Liver (tissue), 9 donors: ENCODE data around the gene FOXN3. TPM values are rescaled to one million over a fixed set of nuclear protein-coding genes. Genes with fewer than 3 reads are reported as not detected.

Source experiments
- DNase-seq: peaks from one replicate; pipeline ENCODE4 v3.0.0-alpha.2; 2017; ENCODE audit warnings: low spot score
- H3K27ac ChIP-seq, 2 donors: one replicate each; pipeline ENCODE4 v1.7.0; 2013; ENCODE audit warnings: inconsistent platforms in 2 of 2, low read length in 2 of 2, control low read depth in 1 of 2, low read depth in 1 of 2, mild to moderate bottlenecking in 1 of 2
- H3K27me3 ChIP-seq, 4 donors: one replicate each; pipeline versions ENCODE4 v1.6.1 to v1.7.0; 2013; ENCODE audit warnings: low read length in 3 of 4, inconsistent platforms in 1 of 4, mild to moderate bottlenecking in 1 of 4, moderate library complexity in 1 of 4; ENCODE audit not compliant: control insufficient read depth in 4 of 4, insufficient read depth in 4 of 4
- H3K36me3 ChIP-seq, 4 donors: one replicate each; pipeline versions ENCODE4 v1.6.1 to v1.7.0; 2013; ENCODE audit warnings: low read length in 3 of 4, mild to moderate bottlenecking in 3 of 4, low read depth in 1 of 4, moderate library complexity in 1 of 4; ENCODE audit not compliant: control insufficient read depth in 4 of 4, insufficient read depth in 3 of 4
- H3K4me1 ChIP-seq, 4 donors: one replicate each; pipeline versions ENCODE4 v1.6.1 to v1.7.0; 2013; ENCODE audit warnings: low read length in 3 of 4, mild to moderate bottlenecking in 3 of 4, moderate library complexity in 1 of 4; ENCODE audit not compliant: control insufficient read depth in 4 of 4, insufficient read depth in 4 of 4
- H3K4me3 ChIP-seq, 3 donors: one replicate each; pipeline versions ENCODE4 v1.6.1 to v1.7.0; 2013; ENCODE audit warnings: low read length in 3 of 3, control low read depth in 1 of 3, low read depth in 1 of 3, mild to moderate bottlenecking in 1 of 3
- H3K9ac ChIP-seq, 2 donors: one replicate each; pipeline ENCODE4 v1.7.0; 2013; ENCODE audit warnings: low read length in 2 of 2, mild to moderate bottlenecking in 2 of 2, moderate library complexity in 2 of 2, control low read depth in 1 of 2, low read depth in 1 of 2
- H3K9me3 ChIP-seq, 4 donors: one replicate each; pipeline versions ENCODE4 v1.6.1 to v1.7.0; 2013; ENCODE audit warnings: low read length in 3 of 4; ENCODE audit not compliant: control insufficient read depth in 4 of 4
- EGR1 ChIP-seq, 2 donors: IDR thresholded peaks; 2 replicates each; pipeline ENCODE4 v1.6.1; 2016 to 2018; ENCODE audit warnings: antibody characterized with exemption in 2 of 2, low read depth in 2 of 2
- FOXA1 ChIP-seq: IDR thresholded peaks from 2 replicates; pipeline ENCODE4 v1.6.1; 2016; ENCODE audit warnings: antibody characterized with exemption
- FOXA2 ChIP-seq: IDR thresholded peaks from 2 replicates; pipeline ENCODE4 v1.6.1; 2016; ENCODE audit warnings: antibody characterized with exemption
- GABPA ChIP-seq, 2 donors: IDR thresholded peaks in 1 of 2; conservative IDR thresholded peaks in 1 of 2; 2 replicates each; pipeline ENCODE4 v1.6.1; 2016; ENCODE audit warnings: antibody characterized with exemption in 2 of 2, mild to moderate bottlenecking in 1 of 2, moderate library complexity in 1 of 2
- HNF4A ChIP-seq, 2 donors: conservative IDR thresholded peaks; 2 replicates each; pipeline ENCODE4 v1.6.1; 2016; ENCODE audit warnings: antibody characterized with exemption in 2 of 2, mild to moderate bottlenecking in 2 of 2
- JUND ChIP-seq, 2 donors: IDR thresholded peaks; 2 replicates each; pipeline ENCODE4 v1.6.1; 2016; ENCODE audit warnings: antibody characterized with exemption in 2 of 2
- MAX ChIP-seq: IDR thresholded peaks from 2 replicates; pipeline ENCODE4 v1.6.1; 2016; ENCODE audit warnings: antibody characterized with exemption
- NR2F2 ChIP-seq: IDR thresholded peaks from 2 replicates; pipeline ENCODE4 v1.6.1; 2016; ENCODE audit warnings: antibody characterized with exemption
- RAD21 ChIP-seq, 2 donors: IDR thresholded peaks; 2 replicates each; pipeline ENCODE4 v1.6.1; 2016; ENCODE audit warnings: antibody characterized with exemption in 2 of 2, mild to moderate bottlenecking in 2 of 2
- RXRA ChIP-seq, 2 donors: IDR thresholded peaks; 2 replicates each; pipeline ENCODE4 v1.6.1; 2017 to 2018; ENCODE audit warnings: antibody characterized with exemption in 2 of 2, mild to moderate bottlenecking in 1 of 2
- SP1 ChIP-seq: IDR thresholded peaks from 2 replicates; pipeline ENCODE4 v1.6.1; 2018; ENCODE audit warnings: antibody characterized with exemption, mild to moderate bottlenecking
- TAF1 ChIP-seq: conservative IDR thresholded peaks from 2 replicates; pipeline ENCODE4 v1.6.1; 2016; ENCODE audit warnings: antibody characterized with exemption, mild to moderate bottlenecking
- ZBTB33 ChIP-seq: IDR thresholded peaks from 2 replicates; pipeline ENCODE4 v1.6.1; 2016; ENCODE audit warnings: antibody characterized with exemption
- WGBS: extraction: QIAGEN DNeasy Blood & Tissue Kit; methylation state at CpG from one replicate; pipeline ENCODE4 v1.1.7; 2013; 5-methylcytosine and 5-hydroxymethylcytosine counted together
- polyA plus RNA-seq, 2 donors: library from polyadenylated mRNA; stranded (reverse) in 1 of 2; unstranded in 1 of 2; fragments of 200-250 nt in 1 of 2; fragments of >200 nt in 1 of 2; fragmentation: Nextera tagmentation in 1 of 2; extraction: Ambion mirVana in 1 of 2; gene quantifications; one replicate each; pipeline versions ENCODE4 v1.2.1 to v1.2.3, GENCODE V29; 2013 to 2015
- total RNA-seq, 2 donors: library from RNA; depleted of rRNA; stranded (reverse); fragments of >200 nt; gene quantifications; one replicate each; pipeline ENCODE4 v1.2.3, GENCODE V29; 2014
- TF ChIP-seq, protein P1 (sequence below): IDR thresholded peaks from 2 replicates; pipeline ENCODE4 v1.6.1; 2016; ENCODE audit warnings: antibody characterized with exemption
- donor health status: healthy.
- donor health status: healthy.
- donor health status: healthy.
- donor health status: healthy.
- donor health status: healthy.

The FOXN3 gene
- total and polyA plus RNA-seq, 4 donors: 17.8 to 44.8 (median 35.3) TPM

DNA sequence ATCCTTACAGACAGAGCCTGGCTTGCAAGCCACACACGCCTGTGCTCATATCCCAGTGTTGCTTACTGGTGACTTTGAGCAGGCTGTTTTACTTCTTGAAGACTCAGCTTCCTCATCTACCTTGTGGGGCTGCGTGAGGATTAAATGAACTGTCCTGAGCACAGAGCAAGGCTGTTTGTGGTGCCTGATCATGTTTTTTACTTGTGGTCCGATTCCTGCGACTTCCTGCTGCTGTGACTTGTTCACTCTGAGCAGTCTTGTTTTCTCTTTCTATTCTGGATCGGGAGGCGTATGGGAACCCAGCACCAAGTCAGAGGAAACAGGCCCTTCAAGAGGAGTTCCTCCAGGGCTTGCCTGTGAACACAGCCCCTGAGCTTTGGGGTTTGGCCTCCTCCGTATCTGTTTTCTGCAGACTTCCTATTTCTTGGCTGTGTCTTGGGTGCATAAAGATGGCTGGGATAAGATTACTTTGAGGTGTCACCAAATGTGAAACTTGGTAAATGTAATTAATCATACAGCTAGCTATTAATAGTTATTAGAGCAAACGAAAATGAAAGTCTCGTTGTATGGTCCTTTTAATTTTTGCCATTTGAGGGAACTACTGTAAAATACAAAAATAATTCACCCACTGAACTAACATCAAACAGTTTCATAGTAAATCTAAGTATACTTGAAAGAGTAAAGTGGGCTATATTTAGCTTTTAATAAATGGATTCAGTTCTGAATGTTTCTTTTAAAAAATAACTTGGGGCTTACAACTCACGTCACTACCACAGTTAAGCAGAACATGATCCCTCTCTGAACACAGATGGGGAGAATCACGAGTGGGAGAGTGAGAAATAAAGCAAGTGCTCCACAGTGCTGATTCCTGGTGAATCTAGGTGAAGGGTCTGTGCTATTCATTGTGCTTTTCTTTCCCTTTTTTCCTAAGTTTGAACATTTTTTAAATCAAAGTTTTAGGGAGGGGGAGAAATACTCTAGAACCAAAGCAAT lies 251.5 kb downstream of the FOXN3 start:
- peak overlapping the region; percentile 3 to 12 for H3K27ac ChIP-seq
- 66% methylated on average over 11 of the region's 11 CpGs for WGBS
- H3K36me3 ChIP-seq: peaks cover 0 to 14% (median 6%) of the 10 kb centered on the region in 4 donors
- no peak overlapping the region for H3K4me3 ChIP-seq
- peak; percentile 65 for DNase-seq
- no peaks in the 10 kb centered on the region for H3K4me1 ChIP-seq
- peak in 1 of 2 donors; percentile 18 for TF ChIP-seq RAD21 (IDR thresholded peaks at IDR 0.05)
- TF ChIP-seq NR2F2: peak; percentile 71
- TF ChIP-seq MAX: no peak
- TF ChIP-seq GABPA (IDR thresholded peaks at IDR 0.05 in 1 of 2, conservative IDR thresholded peaks at IDR 0.05 in 1 of 2): no peak
- TF ChIP-seq, protein P1, sequence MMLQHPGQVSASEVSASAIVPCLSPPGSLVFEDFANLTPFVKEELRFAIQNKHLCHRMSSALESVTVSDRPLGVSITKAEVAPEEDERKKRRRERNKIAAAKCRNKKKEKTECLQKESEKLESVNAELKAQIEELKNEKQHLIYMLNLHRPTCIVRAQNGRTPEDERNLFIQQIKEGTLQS: no peak
- TF ChIP-seq FOXA1: no peak
- TF ChIP-seq RXRA (IDR thresholded peaks at IDR 0.05): no peak
- no peak for TF ChIP-seq ZBTB33
- TF ChIP-seq HNF4A (conservative IDR thresholded peaks at IDR 0.05): no peak
- H3K9me3 ChIP-seq: no peaks in the 10 kb centered on the region
- H3K9ac ChIP-seq: no peak overlapping the region
- H3K27me3 ChIP-seq: no peaks in the 10 kb centered on the region

- Histone ChIP-seq H3K36me3 (peaks cover 0 to 14% (median 6%) of the 10 kb centered on the region in 4 donors), H3K9me3 (no peaks in the 10 kb centered on the region), H3K4me1 (no peaks in the 10 kb centered on the region), H3K27me3 (no peaks in the 10 kb centered on the region), H3K27ac (peak overlapping the region in 1 of 2 donors; percentile 3), H3K4me3 (no peak overlapping the region), H3K9ac (no peak overlapping the region)
- peak; percentile 72 for DNase-seq
- TF ChIP-seq RXRA (IDR thresholded peaks at IDR 0.05) (no peak), RAD21 (IDR thresholded peaks at IDR 0.05) (no peak), FOXA1 (no peak), JUND (IDR thresholded peaks at IDR 0.05) (no peak), EGR1 (IDR thresholded peaks at IDR 0.05; ENCODE audit: low read depth in 2 of 2) (no peak), SP1 (no peak), NR2F2 (no peak), ZBTB33 (no peak), FOXA2 (no peak), TAF1 (no peak)
- 81% methylated on average over 18 of the region's 18 CpGs for WGBS
Observed at GRCh38 chr14:89164168-89165073, 252.6 kb downstream of the FOXN3 start.
